OCI-LY1 (cell line): ENCODE data around the gene LONP1.

ENCODE experiments used
- H2AFZ ChIP-seq: fragments of 200-600 bp; sonication (generic), shearing (Covaris generic); 2 replicates; pipeline ENCODE4 v1.6.0; 2014; ENCODE audit warnings: antibody characterized with exemption, mild to moderate bottlenecking, low read length
- H3F3A ChIP-seq: fragments of 200-600 bp; sonication (generic), shearing (Covaris generic); 2 replicates; pipeline ENCODE4 v1.6.0; 2014; ENCODE audit warnings: mild to moderate bottlenecking, antibody characterized with exemption, low read length, moderate library complexity; ENCODE audit not compliant: insufficient read depth
- H3K27ac ChIP-seq: fragments of 200-600 bp; sonication (generic); 2 replicates; pipeline ENCODE4 v1.5.1; 2014; ENCODE audit warnings: low read length, mixed run types, mild to moderate bottlenecking, low read depth; ENCODE audit not compliant: poor library complexity, severe bottlenecking
- H3K27me3 ChIP-seq: fragments of 200-600 bp; sonication (generic); 2 replicates; pipeline ENCODE4 v1.6.0; 2014; ENCODE audit warnings: antibody characterized with exemption, mild to moderate bottlenecking, low read length, moderate library complexity; ENCODE audit not compliant: insufficient read depth
- H3K36me3 ChIP-seq: fragments of 200-600 bp; sonication (generic); 2 replicates; pipeline ENCODE4 v1.6.1; 2014; ENCODE audit warnings: mild to moderate bottlenecking, antibody characterized with exemption, low read length, moderate library complexity, mixed read lengths; ENCODE audit not compliant: insufficient read depth
- H3K4me1 ChIP-seq: fragments of 200-600 bp; sonication (generic); 2 replicates; pipeline ENCODE4 v1.5.1; 2014; ENCODE audit warnings: mild to moderate bottlenecking, low read length, moderate library complexity; ENCODE audit not compliant: insufficient read depth, severe bottlenecking
- H3K4me2 ChIP-seq: fragments of 200-600 bp; sonication (generic), shearing (Covaris generic); 2 replicates; pipeline ENCODE4 v1.6.1; 2014; ENCODE audit warnings: low read length
- H3K4me3 ChIP-seq: fragments of 200-600 bp; sonication (generic); 2 replicates; pipeline ENCODE4 v1.5.1; 2014; ENCODE audit warnings: low read length, low read depth, mild to moderate bottlenecking, mixed read lengths; ENCODE audit not compliant: poor library complexity, severe bottlenecking
- H3K79me2 ChIP-seq: fragments of 200-600 bp; shearing (Covaris generic); 2 replicates; pipeline ENCODE4 v1.6.1; 2016; ENCODE audit warnings: mixed run types, low read length, mixed read lengths; ENCODE audit not compliant: insufficient read depth
- H3K9ac ChIP-seq: fragments of 200-600 bp; sonication (generic), shearing (Covaris generic); 2 replicates; pipeline ENCODE4 v1.6.1; 2014; ENCODE audit warnings: mild to moderate bottlenecking, low read length, mixed read lengths
- H3K9me2 ChIP-seq: fragments of 200-600 bp; sonication (generic), shearing (Covaris generic); 2 replicates; pipeline ENCODE4 v1.6.1; 2014; ENCODE audit warnings: low read depth, mild to moderate bottlenecking, low read length, mixed read lengths
- H3K9me3 ChIP-seq: fragments of 200-600 bp; shearing (Covaris generic); 2 replicates; pipeline ENCODE4 v1.6.1; 2014; ENCODE audit warnings: low read length, mixed read lengths
- H4K20me1 ChIP-seq: fragments of 200-600 bp; sonication (generic), shearing (Covaris generic); 2 replicates; pipeline ENCODE4 v1.6.0; 2016; ENCODE audit warnings: mild to moderate bottlenecking, low read length; ENCODE audit not compliant: insufficient read depth
- EZH2 ChIP-seq: fragments of 200-600 bp; sonication (generic), shearing (Covaris generic); IDR thresholded peaks from 2 replicates; pipeline ENCODE4 v1.8.0; 2017; ENCODE audit warnings: borderline replicate concordance, mixed run types, mild to moderate bottlenecking, antibody characterized with exemption, low read length, moderate library complexity, mixed read lengths
- TF ChIP-seq, protein P1 (sequence below): fragments of 200-600 bp; sonication (generic), shearing (Covaris generic); IDR thresholded peaks from 2 replicates; pipeline ENCODE4 v1.5.1; 2017; ENCODE audit warnings: mild to moderate bottlenecking, antibody characterized with exemption, low read length, moderate library complexity, mixed read lengths

Gene LONP1

DNA sequence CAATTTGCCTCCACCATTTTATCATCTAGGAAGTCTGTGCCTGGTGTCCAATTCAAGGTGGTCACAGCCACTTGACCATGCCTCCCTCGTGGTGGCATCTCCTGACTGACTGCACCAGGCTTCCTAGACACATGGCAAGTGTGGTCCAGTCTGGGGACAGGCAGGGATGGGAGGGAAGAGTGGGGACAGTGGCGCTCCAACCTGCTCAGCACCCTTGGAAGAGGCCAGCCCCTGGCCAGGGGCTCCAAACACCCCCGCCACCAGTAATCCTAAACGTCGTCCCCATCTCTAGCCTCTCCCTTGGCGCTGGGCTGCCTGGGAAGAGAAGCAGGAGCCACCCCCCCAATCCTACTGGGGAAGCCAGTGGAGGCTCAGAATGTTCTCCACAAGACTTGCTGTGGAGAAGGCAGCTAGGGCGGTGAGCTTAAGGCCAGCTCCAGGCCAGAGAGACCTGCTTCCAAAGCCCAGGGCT, 27.2 kb downstream of the LONP1 start:
- H3K9me3 ChIP-seq, result no peaks in the 10 kb centered on the region
- H2AFZ ChIP-seq, result no peak overlapping the region
- H3K36me3 ChIP-seq, result peaks cover 74% of the 10 kb centered on the region
- H3K27ac ChIP-seq, result no peak overlapping the region
- H4K20me1 ChIP-seq, result no peaks in the 10 kb centered on the region
- H3K4me2 ChIP-seq, result peak overlapping the region; percentile 68
- H3K9ac ChIP-seq, result peak overlapping the region; percentile 12; the same call in 1 of the 2 replicates
- TF ChIP-seq, protein P1, sequence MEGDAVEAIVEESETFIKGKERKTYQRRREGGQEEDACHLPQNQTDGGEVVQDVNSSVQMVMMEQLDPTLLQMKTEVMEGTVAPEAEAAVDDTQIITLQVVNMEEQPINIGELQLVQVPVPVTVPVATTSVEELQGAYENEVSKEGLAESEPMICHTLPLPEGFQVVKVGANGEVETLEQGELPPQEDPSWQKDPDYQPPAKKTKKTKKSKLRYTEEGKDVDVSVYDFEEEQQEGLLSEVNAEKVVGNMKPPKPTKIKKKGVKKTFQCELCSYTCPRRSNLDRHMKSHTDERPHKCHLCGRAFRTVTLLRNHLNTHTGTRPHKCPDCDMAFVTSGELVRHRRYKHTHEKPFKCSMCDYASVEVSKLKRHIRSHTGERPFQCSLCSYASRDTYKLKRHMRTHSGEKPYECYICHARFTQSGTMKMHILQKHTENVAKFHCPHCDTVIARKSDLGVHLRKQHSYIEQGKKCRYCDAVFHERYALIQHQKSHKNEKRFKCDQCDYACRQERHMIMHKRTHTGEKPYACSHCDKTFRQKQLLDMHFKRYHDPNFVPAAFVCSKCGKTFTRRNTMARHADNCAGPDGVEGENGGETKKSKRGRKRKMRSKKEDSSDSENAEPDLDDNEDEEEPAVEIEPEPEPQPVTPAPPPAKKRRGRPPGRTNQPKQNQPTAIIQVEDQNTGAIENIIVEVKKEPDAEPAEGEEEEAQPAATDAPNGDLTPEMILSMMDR, result no peak
- TF ChIP-seq EZH2, result no peak
- H3K4me1 ChIP-seq, result peaks cover 38% of the 10 kb centered on the region
- H3F3A ChIP-seq, result no peaks in the 10 kb centered on the region
- H3K9me2 ChIP-seq, result no peaks in the 10 kb centered on the region
- peak overlapping the region; percentile 99 for H3K4me3 ChIP-seq
- H3K79me2 ChIP-seq, result peaks cover 32% of the 10 kb centered on the region
- H3K27me3 ChIP-seq, result no peaks in the 10 kb centered on the region

DNA sequence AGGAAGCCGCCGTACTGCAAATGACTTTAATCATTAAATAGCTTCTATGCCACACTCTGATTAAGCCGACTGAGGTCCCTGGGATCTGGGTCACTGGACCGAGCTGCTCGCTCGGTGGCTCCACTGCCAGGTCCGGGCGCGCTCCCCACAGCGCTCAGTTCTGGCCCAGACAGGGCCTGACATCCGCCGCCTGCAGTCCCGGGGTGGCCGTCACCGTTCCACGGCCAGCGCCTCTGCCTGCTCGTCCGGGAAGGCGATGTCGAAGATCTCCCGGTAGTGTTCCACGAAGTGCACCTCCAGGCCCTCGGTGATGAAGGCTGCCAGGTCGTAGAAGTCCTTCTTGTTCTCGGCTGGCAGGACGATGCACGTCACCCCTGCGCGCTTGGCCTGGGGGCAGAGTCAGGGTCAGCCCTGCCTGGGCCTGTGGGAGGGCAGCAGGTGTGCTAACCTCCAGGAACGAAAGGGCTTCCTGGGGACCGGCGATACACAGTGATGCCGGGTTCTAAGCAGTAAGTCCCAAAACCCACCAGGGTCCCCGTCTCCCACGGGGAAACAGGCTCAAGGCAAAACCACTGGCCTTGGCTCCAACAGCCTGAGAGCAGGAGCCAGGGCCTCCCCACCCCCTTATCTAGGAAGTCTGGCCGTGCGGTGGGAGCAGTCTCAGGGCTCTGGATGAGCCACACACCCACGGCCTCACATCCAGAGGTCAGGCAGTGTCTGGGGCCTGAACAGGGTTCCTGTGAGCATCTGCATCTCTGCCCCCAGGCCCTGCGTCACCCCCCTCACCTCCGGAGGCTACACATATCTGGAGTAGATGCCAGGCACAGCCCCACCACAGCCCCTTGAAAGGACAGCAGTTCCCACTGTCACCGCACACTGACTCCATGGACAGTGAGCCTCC, 27.9 kb downstream of the LONP1 start:
- Histone ChIP-seq H3K27ac (no peak overlapping the region), H3K79me2 (peaks cover 32% of the 10 kb centered on the region), H4K20me1 (no peaks in the 10 kb centered on the region)

DNA sequence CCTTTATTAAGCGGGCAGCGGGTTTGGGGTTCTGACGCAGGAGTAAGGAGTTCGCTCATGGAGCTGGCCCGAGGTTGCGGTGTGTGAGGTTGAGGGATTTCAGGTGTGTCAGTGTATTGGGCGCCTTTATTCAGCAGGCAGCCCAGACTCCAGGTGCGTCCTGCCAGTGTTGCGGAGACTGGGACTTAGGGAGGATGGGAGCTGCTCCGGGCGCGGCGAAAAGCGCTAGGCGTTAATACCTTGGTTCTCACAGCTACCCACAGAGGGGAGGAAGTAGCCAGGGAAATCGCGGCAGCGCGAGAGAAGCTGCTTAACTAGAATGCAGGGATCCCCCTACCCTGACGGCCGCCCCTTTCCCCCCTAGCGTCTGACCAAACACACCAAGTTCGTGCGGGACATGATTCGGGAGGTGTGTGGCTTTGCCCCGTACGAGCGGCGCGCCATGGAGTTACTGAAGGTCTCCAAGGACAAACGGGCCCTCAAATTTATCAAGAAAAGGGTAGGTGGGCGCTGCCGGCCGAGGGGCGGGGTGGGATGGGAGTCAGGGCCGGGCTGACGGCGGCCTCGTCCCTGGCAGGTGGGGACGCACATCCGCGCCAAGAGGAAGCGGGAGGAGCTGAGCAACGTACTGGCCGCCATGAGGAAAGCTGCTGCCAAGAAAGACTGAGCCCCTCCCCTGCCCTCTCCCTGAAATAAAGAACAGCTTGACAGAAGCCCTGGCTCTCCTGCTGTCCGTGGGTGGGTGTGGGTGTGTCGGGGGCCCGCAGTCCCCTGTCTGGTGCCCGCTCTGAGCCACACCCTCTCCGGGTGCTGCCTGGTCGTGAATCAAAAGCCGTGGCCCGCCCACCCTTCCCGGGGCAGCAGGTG, 28.8 kb downstream of the LONP1 start:
- Histone ChIP-seq H3K79me2 (peaks cover 32% of the 10 kb centered on the region), H3K9me3 (no peaks in the 10 kb centered on the region), H3K4me3 (peak overlapping the region; percentile 99), H3F3A (no peaks in the 10 kb centered on the region), H3K4me2 (peak overlapping the region; percentile 68), H3K27ac (peak overlapping the region; percentile 82), H3K36me3 (peaks cover 59% of the 10 kb centered on the region), H3K4me1 (peaks cover 42% of the 10 kb centered on the region), H2AFZ (no peak overlapping the region), H3K9me2 (no peaks in the 10 kb centered on the region), H4K20me1 (no peaks in the 10 kb centered on the region), H3K27me3 (no peaks in the 10 kb centered on the region), H3K9ac (peak overlapping the region; percentile 99)
- TF ChIP-seq, protein P1, result no peak
- no peak for TF ChIP-seq EZH2

More for the DNA sequence above, 27.9 kb downstream of the LONP1 start:
- Histone ChIP-seq H3K4me1 (peaks cover 38% of the 10 kb centered on the region), H3K4me3 (peak overlapping the region; percentile 99), H2AFZ (no peak overlapping the region), H3K36me3 (peaks cover 68% of the 10 kb centered on the region), H3K9ac (peak overlapping the region; percentile 99), H3F3A (no peaks in the 10 kb centered on the region), H3K27me3 (no peaks in the 10 kb centered on the region), H3K9me3 (no peaks in the 10 kb centered on the region), H3K4me2 (peak overlapping the region; percentile 68), H3K9me2 (no peaks in the 10 kb centered on the region)
- TF ChIP-seq, protein P1, result no peak
- no peak for TF ChIP-seq EZH2
